ENCODE results near the gene SNAI3.

Gene SNAI3

GRCh38 chr16:88687254-88687576 lies 908 bp upstream of the SNAI3 start:
- H4K20me1 ChIP-seq (ENCODE audit: control insufficient read depth, insufficient read depth, low read depth, low read length) = no peaks in the 10 kb centered on the region
- H3K9me3 ChIP-seq (ENCODE audit: control insufficient read depth, insufficient read depth, low read length) = no peaks in the 10 kb centered on the region
- H3K4me2 ChIP-seq (ENCODE audit: low read length) = no peak overlapping the region
- H3F3A ChIP-seq (ENCODE audit: control insufficient read depth, insufficient read depth) = peaks cover 6% of the 10 kb centered on the region; the same call in 1 of the 2 replicates
- H3K4me1 ChIP-seq (ENCODE audit: control insufficient read depth, low read length) = peaks cover 46% of the 10 kb centered on the region
- peaks cover 8% of the 10 kb centered on the region for H3K27me3 ChIP-seq (ENCODE audit: control insufficient read depth, low read length)
- H3K36me3 ChIP-seq (ENCODE audit: control insufficient read depth, low read length) = no peaks in the 10 kb centered on the region
- H3K27ac ChIP-seq (ENCODE audit: low read depth, low read length) = no peak overlapping the region
- no peak for TF ChIP-seq CTCF (IDR thresholded peaks at IDR 0.05; ENCODE audit: low read depth, low read length, poor library complexity, severe bottlenecking)
- no peak for TF ChIP-seq EZH2phosphoT487 (IDR thresholded peaks at IDR 0.05; ENCODE audit: borderline replicate concordance, low read length)
- no peak overlapping the region for H3K4me3 ChIP-seq (ENCODE audit: low read length)
- no peaks in the 10 kb centered on the region for H3K79me2 ChIP-seq (ENCODE audit: control insufficient read depth, low read length)
- H3K9me2 ChIP-seq (replicated peaks; ENCODE audit: control insufficient read depth, low read length) = no peaks in the 10 kb centered on the region

- Histone ChIP-seq H3K9me3 (ENCODE audit: control insufficient read depth, insufficient read depth, low read length) (no peaks in the 10 kb centered on the region), H3K4me2 (ENCODE audit: low read length) (peak overlapping the region; percentile 95), H3K36me3 (ENCODE audit: control insufficient read depth, low read length) (no peaks in the 10 kb centered on the region), H3K27ac (ENCODE audit: low read depth, low read length) (no peak overlapping the region), H3K4me3 (ENCODE audit: low read length) (peak overlapping the region; percentile 78), H3K4me1 (ENCODE audit: control insufficient read depth, low read length) (peaks cover 51% of the 10 kb centered on the region), H3F3A (ENCODE audit: control insufficient read depth, insufficient read depth) (peaks cover 11% of the 10 kb centered on the region; the same call in 1 of the 2 replicates), H3K9me2 (replicated peaks; ENCODE audit: control insufficient read depth, low read length) (no peaks in the 10 kb centered on the region), H3K79me2 (ENCODE audit: control insufficient read depth, low read length) (no peaks in the 10 kb centered on the region), H3K27me3 (ENCODE audit: control insufficient read depth, low read length) (peaks cover 8% of the 10 kb centered on the region), H4K20me1 (ENCODE audit: control insufficient read depth, insufficient read depth, low read depth, low read length) (no peaks in the 10 kb centered on the region)
- no peak for TF ChIP-seq EZH2phosphoT487 (IDR thresholded peaks at IDR 0.05; ENCODE audit: borderline replicate concordance, low read length)
- TF ChIP-seq CTCF (IDR thresholded peaks at IDR 0.05; ENCODE audit: low read depth, low read length, poor library complexity, severe bottlenecking) = no peak
Observed at GRCh38 chr16:88686062-88686438, 257 bp downstream of the SNAI3 start.

GRCh38 chr16:88685156-88686061 lies 898 bp downstream of the SNAI3 start:
- Histone ChIP-seq H4K20me1 (ENCODE audit: control insufficient read depth, insufficient read depth, low read depth, low read length) (no peaks in the 10 kb centered on the region), H3K4me3 (ENCODE audit: low read length) (peak overlapping the region; percentile 78), H3K4me2 (ENCODE audit: low read length) (peak overlapping the region; percentile 95), H3K36me3 (ENCODE audit: control insufficient read depth, low read length) (peaks cover 5% of the 10 kb centered on the region), H3F3A (ENCODE audit: control insufficient read depth, insufficient read depth) (peaks cover 16% of the 10 kb centered on the region), H3K79me2 (ENCODE audit: control insufficient read depth, low read length) (no peaks in the 10 kb centered on the region), H3K27ac (ENCODE audit: low read depth, low read length) (no peak overlapping the region), H3K9me3 (ENCODE audit: control insufficient read depth, insufficient read depth, low read length) (no peaks in the 10 kb centered on the region), H3K27me3 (ENCODE audit: control insufficient read depth, low read length) (peaks cover 8% of the 10 kb centered on the region), H3K4me1 (ENCODE audit: control insufficient read depth, low read length) (peaks cover 57% of the 10 kb centered on the region), H3K9me2 (replicated peaks; ENCODE audit: control insufficient read depth, low read length) (no peaks in the 10 kb centered on the region)
- TF ChIP-seq CTCF (IDR thresholded peaks at IDR 0.05; ENCODE audit: low read depth, low read length, poor library complexity, severe bottlenecking) (peak; percentile 98), EZH2phosphoT487 (IDR thresholded peaks at IDR 0.05; ENCODE audit: borderline replicate concordance, low read length) (no peak)

Measured in DOHH2 (cell line).